ENCODE data around the gene ADTRP.

The ADTRP gene

GRCh38 chr6:11778648-11779328, at the start of gene ADTRP:
Gene ADTRP (minus strand): TSS chr6:11778803. CDS start chr6:11778759, 44 bp downstream.
- DNase-seq (ENCODE audit: low read depth in 2 of 2): no peak

DNA sequence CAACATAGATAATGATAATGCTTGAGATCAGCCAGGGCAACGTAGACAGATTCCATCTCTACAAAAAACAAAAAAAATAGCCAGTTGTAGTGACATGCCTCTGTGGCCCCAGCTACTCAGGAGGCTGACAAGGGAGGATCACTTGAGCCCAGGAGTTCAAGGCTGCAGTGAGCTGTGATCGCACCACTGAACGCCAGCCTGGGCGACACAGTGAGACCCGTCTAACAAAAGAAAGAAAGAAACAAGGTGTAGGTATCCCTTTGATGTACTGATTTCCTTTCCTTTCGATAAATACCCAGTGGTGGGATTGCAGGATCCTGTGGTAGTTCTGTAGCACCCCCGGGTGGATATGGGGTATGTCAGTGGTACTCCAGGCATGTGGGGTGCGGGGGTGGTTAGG, 48.2 kb upstream of the ADTRP start:
- DNase-seq (ENCODE audit: low read depth in 2 of 2): no peak

GRCh38 chr6:11824986-11825385, 46.4 kb upstream of the ADTRP start:
- DNase-seq (ENCODE audit: low read depth in 2 of 2): no peak

GRCh38 chr6:11822346-11822745, 43.7 kb upstream of the ADTRP start:
- no peak for DNase-seq (ENCODE audit: low read depth in 2 of 2)

GRCh38 chr6:11821781-11822180, 43.2 kb upstream of the ADTRP start:
- DNase-seq (ENCODE audit: low read depth in 2 of 2): no peak

- no peak for DNase-seq (ENCODE audit: low read depth in 2 of 2)
Measured at GRCh38 chr6:11820821-11821220, 42.2 kb upstream of the ADTRP start.

- DNase-seq (ENCODE audit: low read depth in 2 of 2): no peak
Measured at GRCh38 chr6:11819486-11819885, 40.9 kb upstream of the ADTRP start.

- DNase-seq (ENCODE audit: low read depth in 2 of 2): no peak
Measured at GRCh38 chr6:11815231-11815630, 36.6 kb upstream of the ADTRP start.

DNA sequence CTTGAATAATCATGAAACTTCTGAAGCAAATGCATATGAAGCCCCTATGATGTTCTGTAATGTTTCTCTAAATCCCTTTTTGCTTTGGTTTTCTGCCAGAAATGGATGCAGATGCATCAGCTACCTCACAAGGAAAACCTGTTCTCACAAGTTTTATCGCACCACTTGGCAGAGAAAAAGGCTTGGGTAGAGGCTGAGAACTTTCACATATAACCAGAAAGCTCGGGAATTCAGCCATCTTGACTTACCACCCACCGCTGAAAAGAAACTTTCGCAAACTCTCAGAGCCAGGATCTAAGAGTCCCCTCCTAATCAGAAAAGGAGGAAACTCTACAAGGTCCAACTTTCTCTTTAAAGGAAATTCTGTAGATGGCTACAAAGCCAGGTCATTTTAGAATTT, 36.2 kb upstream of the ADTRP start:
- DNase-seq (ENCODE audit: low read depth in 2 of 2): no peak

- no peak for DNase-seq (ENCODE audit: low read depth in 2 of 2)
Measured at GRCh38 chr6:11814106-11814505, 35.5 kb upstream of the ADTRP start.

DNA sequence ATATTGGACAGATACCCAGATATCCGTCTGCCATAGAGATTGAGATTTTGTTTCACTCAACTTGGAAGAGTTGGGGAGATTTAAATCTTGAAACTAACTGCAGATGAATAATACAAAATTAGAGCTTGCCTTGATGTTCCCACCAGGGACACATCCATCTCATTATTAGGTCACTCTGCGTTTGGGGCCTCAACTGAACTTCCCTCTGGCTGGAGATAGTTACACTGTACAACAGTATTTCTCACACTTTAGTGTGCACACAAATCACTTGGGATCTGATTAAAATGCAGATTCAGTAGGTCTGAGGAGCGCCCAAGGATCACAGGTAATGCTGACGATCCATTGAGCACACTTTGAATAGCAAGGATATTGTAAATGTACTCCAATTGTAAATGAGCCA, 35.0 kb upstream of the ADTRP start:
- DNase-seq (ENCODE audit: low read depth in 2 of 2): no peak

GRCh38 chr6:11812951-11813350, 34.3 kb upstream of the ADTRP start:
- no peak for DNase-seq (ENCODE audit: low read depth in 2 of 2)

DNA sequence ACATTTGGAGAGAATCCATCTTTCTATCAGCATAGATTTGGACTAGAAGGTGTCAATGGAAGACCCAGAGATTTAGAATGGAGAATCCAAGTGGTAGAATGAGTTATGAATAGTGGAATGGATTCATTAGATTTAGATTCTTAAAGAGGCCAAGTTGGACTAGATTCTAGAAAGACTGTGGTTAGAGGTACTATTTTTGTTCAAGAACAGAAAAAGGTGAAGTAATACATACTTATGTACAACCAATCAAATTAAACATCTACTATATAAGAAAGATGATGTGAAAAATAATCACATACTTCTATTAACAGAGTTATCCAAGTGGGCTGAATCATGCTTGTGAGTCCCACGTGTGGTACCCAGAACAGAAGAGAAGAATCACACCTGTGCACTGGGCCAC, 33.8 kb upstream of the ADTRP start:
- DNase-seq (ENCODE audit: low read depth in 2 of 2): no peak

GRCh38 chr6:11811644-11812264, 33.2 kb upstream of the ADTRP start:
- no peak for DNase-seq (ENCODE audit: low read depth in 2 of 2)

- DNase-seq (ENCODE audit: low read depth in 2 of 2): no peak
Measured at GRCh38 chr6:11810854-11811643, 32.4 kb upstream of the ADTRP start.

- DNase-seq (ENCODE audit: low read depth in 2 of 2): no peak
Measured at GRCh38 chr6:11810039-11810541, 31.5 kb upstream of the ADTRP start.

DNA sequence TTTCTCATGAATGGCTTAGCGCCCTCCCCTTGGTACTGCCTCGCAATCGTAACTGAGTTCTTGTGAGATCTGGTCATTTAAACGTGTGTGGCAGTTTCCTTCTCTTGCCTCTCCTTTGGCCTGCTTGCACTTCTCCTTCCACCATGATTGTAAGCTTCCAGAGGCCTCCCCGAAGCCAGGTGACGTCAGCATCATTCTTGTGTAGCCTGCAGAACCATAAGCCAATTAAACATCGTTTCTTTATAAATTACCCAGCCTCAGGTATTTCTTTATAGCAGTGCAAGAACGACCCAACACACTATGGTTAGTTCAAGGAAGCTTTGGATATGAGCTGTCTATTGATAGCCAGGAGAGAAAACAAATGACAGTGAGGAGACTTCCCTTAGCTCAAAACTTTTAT, 29.5 kb upstream of the ADTRP start:
- DNase-seq (ENCODE audit: low read depth in 2 of 2): no peak

DNA sequence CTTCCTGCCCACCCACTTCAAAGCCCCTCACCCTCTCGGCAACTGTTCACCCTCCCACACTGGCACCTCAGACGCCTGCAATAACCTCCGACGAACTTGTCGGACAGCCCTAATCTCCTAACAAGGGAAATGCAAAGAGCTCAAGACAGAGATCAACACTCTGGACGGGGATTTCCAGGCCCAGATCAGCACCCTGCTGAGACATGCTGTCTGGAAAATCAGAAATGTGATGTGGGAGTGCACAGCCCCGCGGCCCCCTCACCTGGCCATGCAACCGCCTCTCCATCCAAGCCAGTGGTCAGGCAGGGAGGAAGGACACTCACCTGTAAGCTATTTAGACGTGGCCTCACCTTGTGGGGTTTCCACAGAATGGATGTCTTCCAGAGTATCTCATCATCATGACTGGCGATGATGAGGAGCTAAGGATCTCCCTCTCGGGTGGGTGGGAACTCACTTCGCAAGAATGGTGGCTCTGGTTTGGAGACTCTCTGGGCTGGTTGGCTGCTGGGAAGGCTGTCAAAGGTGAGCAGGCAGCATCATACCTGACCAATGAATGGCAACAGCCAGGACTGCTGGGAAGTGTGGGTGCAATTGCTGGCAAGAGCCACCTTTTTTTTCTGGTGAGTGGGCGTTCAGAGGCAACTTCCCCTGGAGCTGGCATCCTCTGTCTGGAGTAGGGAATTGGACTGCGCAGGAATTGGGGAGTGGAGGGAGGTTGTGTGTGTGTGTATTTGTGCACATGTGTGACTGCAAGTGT, 28.1 kb upstream of the ADTRP start:
- no peak for DNase-seq (ENCODE audit: low read depth in 2 of 2)

DNA sequence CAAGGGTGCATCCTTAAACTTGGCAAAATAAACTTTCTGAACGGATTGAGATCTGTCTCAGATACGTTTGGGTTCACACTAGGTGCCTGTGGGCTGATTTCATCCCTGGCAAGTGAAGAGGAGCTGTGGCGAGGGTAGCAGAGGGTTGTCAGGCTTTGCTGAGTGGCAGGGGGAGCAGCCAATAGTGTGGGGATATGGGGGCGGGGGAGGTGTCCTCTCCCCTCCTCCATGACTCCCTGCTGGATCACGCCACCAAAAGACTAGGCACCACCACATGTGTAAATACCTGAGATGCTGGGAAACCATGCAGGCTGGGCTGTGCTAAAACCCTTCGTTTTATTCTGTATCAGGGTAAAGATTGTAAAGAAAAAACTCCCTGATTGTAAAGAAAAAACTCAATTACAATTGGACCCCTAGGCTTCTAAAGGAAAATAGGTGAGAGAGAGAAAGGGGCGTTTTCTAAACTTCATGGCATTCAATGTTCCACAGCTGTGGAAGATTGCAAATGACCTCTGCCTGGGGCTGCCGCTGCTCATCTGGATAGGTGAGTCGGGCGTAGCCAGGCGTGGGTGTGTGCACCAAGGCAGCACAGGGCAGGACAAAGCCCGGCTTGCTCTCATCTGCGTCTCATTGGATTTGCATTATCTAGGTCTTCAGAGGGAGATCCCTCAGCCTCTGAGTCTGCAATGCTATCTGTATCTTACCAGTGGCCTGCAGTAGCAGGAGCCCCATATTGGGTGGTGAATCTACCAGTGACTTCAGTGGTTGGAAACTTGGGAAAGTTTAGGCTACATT, 26.9 kb upstream of the ADTRP start:
- DNase-seq (ENCODE audit: low read depth in 2 of 2): no peak

GRCh38 chr6:11804701-11805100, 26.1 kb upstream of the ADTRP start:
- no peak for DNase-seq (ENCODE audit: low read depth in 2 of 2)

DNA sequence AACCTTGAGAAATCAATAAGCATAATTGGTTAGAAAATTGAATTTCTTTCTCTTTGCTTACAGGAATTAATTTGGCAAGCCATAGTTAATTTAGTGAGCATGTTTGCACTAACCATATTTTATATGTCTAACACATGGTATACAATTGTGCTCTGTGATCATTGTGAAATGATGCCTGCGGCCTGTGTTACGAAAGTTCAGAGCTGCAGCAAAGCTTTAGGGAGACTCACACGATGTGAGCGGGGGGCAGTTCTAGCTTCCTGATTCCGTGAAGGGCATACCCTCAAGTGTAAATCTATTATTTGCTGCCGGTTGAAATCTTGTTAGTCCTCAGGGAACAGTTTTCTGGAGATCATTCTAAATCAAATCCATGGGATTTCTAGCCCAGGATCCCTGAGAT, 25.5 kb upstream of the ADTRP start:
- no peak for DNase-seq (ENCODE audit: low read depth in 2 of 2)

All from stimulated activated CD4-positive, alpha-beta T cell treated with anti-CD3 and anti-CD28 coated beads, Interleukin-1b, Interleukin-23, amount 100 ng/mL, for 1 hour (primary cell).